GM19351 (cell line): ENCODE measurements around the gene ANO2.

Experiments
- ATAC-seq: cut with Tn5 transposase; IDR thresholded peaks from one replicate; pipeline ENCODE4 v1.9.1; 2021; ENCODE audit warnings: mild to moderate bottlenecking, moderate library complexity; ENCODE audit not compliant: unreplicated experiment

Gene ANO2

GRCh38 chr12:5588176-5588575 lies 356.9 kb downstream of the ANO2 start:
- ATAC-seq = no peak

- no peak for ATAC-seq
These were observed 357.3 kb downstream of the ANO2 start for GRCh38 chr12:5587711-5588121.

GRCh38 chr12:5586201-5586600 lies 358.9 kb downstream of the ANO2 start:
- no peak for ATAC-seq

GRCh38 chr12:5585178-5585577 lies 359.9 kb downstream of the ANO2 start:
- ATAC-seq = no peak

GRCh38 chr12:5584412-5585175 lies 360.5 kb downstream of the ANO2 start:
- ATAC-seq = no peak

- ATAC-seq = no peak
These were observed 362.5 kb downstream of the ANO2 start for GRCh38 chr12:5582541-5582940.

GRCh38 chr12:5582018-5582417 lies 363.0 kb downstream of the ANO2 start:
- ATAC-seq = no peak

GRCh38 chr12:5581616-5582015 lies 363.4 kb downstream of the ANO2 start:
- no peak for ATAC-seq

- no peak for ATAC-seq
These were observed 364.0 kb downstream of the ANO2 start for GRCh38 chr12:5581019-5581418.

- no peak for ATAC-seq
These were observed 366.3 kb downstream of the ANO2 start for GRCh38 chr12:5578775-5579174.

GRCh38 chr12:5577741-5578140 lies 367.3 kb downstream of the ANO2 start:
- no peak for ATAC-seq

- no peak for ATAC-seq
These were observed 367.8 kb downstream of the ANO2 start for GRCh38 chr12:5577211-5577612.

GRCh38 chr12:5575987-5576386 lies 369.1 kb downstream of the ANO2 start:
- no peak for ATAC-seq

GRCh38 chr12:5575232-5575631 lies 369.8 kb downstream of the ANO2 start:
- ATAC-seq = no peak

GRCh38 chr12:5573390-5573789 lies 371.7 kb downstream of the ANO2 start:
- ATAC-seq = no peak

- ATAC-seq = no peak
These were observed 373.9 kb downstream of the ANO2 start for GRCh38 chr12:5571115-5571514.

- no peak for ATAC-seq
These were observed 374.6 kb downstream of the ANO2 start for GRCh38 chr12:5570416-5570815.

- no peak for ATAC-seq
These were observed 376.6 kb downstream of the ANO2 start for GRCh38 chr12:5568325-5568981.

- no peak for ATAC-seq
These were observed 377.9 kb downstream of the ANO2 start for GRCh38 chr12:5567016-5567725.

- ATAC-seq = no peak
These were observed 379.0 kb downstream of the ANO2 start for GRCh38 chr12:5565933-5566599.

- no peak for ATAC-seq
These were observed 382.5 kb downstream of the ANO2 start for GRCh38 chr12:5562581-5562980.
